Endothelial cell of umbilical vein (primary cell): Measurements from ENCODE around the gene FRRS1L. TPM values are rescaled to one million over a fixed set of nuclear protein-coding genes. Genes with fewer than 3 reads are reported as not detected.

Experiments used
- BruUV-seq: library from RNA; stranded (reverse); fragments of 400-500 nt; replicated peaks from 2 replicates; lab custom pipeline; 2021; lab: Mats Ljungman, UMichigan
- CTCF ChIA-PET: fragments of 300-600, 350-600 bp; sonication (Branson Sonifier 250); formaldehyde crosslinking; loops from one replicate; lab custom pipeline; 2021; ENCODE audit warnings: antibody characterized with exemption, inconsistent platforms; lab: Charles Lee
- POLR2A ChIA-PET: fragments of 300-600, 350-600 bp; sonication (Branson Sonifier 250); formaldehyde crosslinking; loops from one replicate; lab custom pipeline; 2021; ENCODE audit warnings: antibody characterized with exemption, inconsistent platforms; lab: Charles Lee
- DNase-seq: peaks from one replicate; pipeline ENCODE4 v3.0.0-alpha.2; 2011; ENCODE audit warnings: low read depth, low spot score
- FAIRE-seq: peaks from 2 replicates; lab custom pipeline; 2011; peaks lifted over from hg19 to GRCh38; lab: Jason Lieb, UNC
- H2AFZ ChIP-seq: 2 replicates; pipeline ENCODE4 v1.6.0; 2012; ENCODE audit warnings: low read depth, low read length, control low read depth, inconsistent platforms
- H3K27ac ChIP-seq: 2 replicates; pipeline ENCODE4 v1.5.1; 2011; ENCODE audit warnings: low read depth, mild to moderate bottlenecking, control low read depth, low read length, moderate library complexity; ENCODE audit not compliant: insufficient read depth
- H3K27me3 ChIP-seq, 2 experiments: 2 replicates each; pipeline versions ENCODE4 v1.6.0 to v1.6.1; 2011; ENCODE audit warnings: low read length in 2 of 2, mixed read lengths in 1 of 2; ENCODE audit not compliant: control insufficient read depth in 2 of 2, insufficient read depth in 2 of 2
- H3K36me3 ChIP-seq, 2 experiments: 2 replicates in 1 of 2; 3 replicates in 1 of 2; pipeline ENCODE4 v1.5.1; 2011; ENCODE audit warnings: low read length in 2 of 2, mild to moderate bottlenecking in 1 of 2, moderate library complexity in 1 of 2; ENCODE audit not compliant: control insufficient read depth in 2 of 2, insufficient read depth in 2 of 2; ENCODE audit errors: extremely low read depth in 1 of 2
- H3K4me1 ChIP-seq: 3 replicates; pipeline ENCODE4 v1.5.1; 2011; ENCODE audit warnings: mild to moderate bottlenecking, low read length; ENCODE audit not compliant: control insufficient read depth, insufficient read depth; ENCODE audit errors: extremely low read depth
- H3K4me2 ChIP-seq: 2 replicates; pipeline ENCODE4 v1.6.1; 2011; ENCODE audit warnings: low read length, control low read depth, mixed read lengths; ENCODE audit not compliant: insufficient read depth
- H3K4me3 ChIP-seq, 3 experiments: fragments of 200-600 bp in 1 of 3; sonication (generic), shearing (Covaris generic) in 1 of 3; replicated peaks in 1 of 3; 2 replicates each; pipeline ENCODE4 v1.5.1; 2011 to 2016; ENCODE audit warnings: control low read depth in 3 of 3, low read length in 3 of 3, mild to moderate bottlenecking in 2 of 3, inconsistent platforms in 1 of 3, low read depth in 1 of 3, moderate library complexity in 1 of 3; ENCODE audit not compliant: insufficient read depth in 1 of 3
- H3K79me2 ChIP-seq: 2 replicates; pipeline ENCODE4 v1.6.0; 2012; ENCODE audit warnings: low read length, inconsistent platforms; ENCODE audit not compliant: control insufficient read depth, insufficient read depth
- H3K9ac ChIP-seq: replicated peaks from 2 replicates; pipeline ENCODE3; 2011; ENCODE audit warnings: low read length, control low read depth; ENCODE audit not compliant: insufficient read depth; ENCODE audit errors: extremely low read depth
- H3K9me1 ChIP-seq: replicated peaks from 3 replicates; pipeline ENCODE4 v1.6.0; 2011; ENCODE audit warnings: mild to moderate bottlenecking, low read length; ENCODE audit not compliant: control insufficient read depth, insufficient read depth; ENCODE audit errors: extremely low read depth
- H3K9me3 ChIP-seq: replicated peaks from 2 replicates; pipeline ENCODE4 v1.5.1; 2012; ENCODE audit warnings: low read length, inconsistent platforms; ENCODE audit not compliant: control insufficient read depth, insufficient read depth
- H4K20me1 ChIP-seq: replicated peaks from 2 replicates; pipeline ENCODE3; 2011; ENCODE audit warnings: mild to moderate bottlenecking, low read length; ENCODE audit not compliant: control insufficient read depth, insufficient read depth; ENCODE audit errors: extremely low read depth
- EZH2 ChIP-seq: IDR thresholded peaks from 2 replicates; pipeline ENCODE4 v1.6.1; 2012; ENCODE audit warnings: borderline replicate concordance, low read depth, mild to moderate bottlenecking, moderate library complexity, low read length, inconsistent platforms; ENCODE audit not compliant: severe bottlenecking
- FOS ChIP-seq: IDR thresholded peaks from 2 replicates; pipeline ENCODE4 v1.6.1; 2011; ENCODE audit warnings: mild to moderate bottlenecking, low read length, moderate library complexity, borderline replicate concordance; ENCODE audit not compliant: insufficient read depth
- GATA2 ChIP-seq: IDR thresholded peaks from 2 replicates; pipeline ENCODE4 v1.7.0; 2011; ENCODE audit warnings: low read depth, mild to moderate bottlenecking, moderate library complexity, mixed read lengths, low read length; ENCODE audit not compliant: insufficient read length, insufficient read depth
- JUN ChIP-seq: IDR thresholded peaks from 2 replicates; pipeline ENCODE4 v1.6.1; 2011; ENCODE audit warnings: borderline replicate concordance, low read depth; ENCODE audit not compliant: insufficient read length, insufficient read depth
- MYC ChIP-seq: IDR thresholded peaks from one replicate; pipeline ENCODE4 v1.6.1; 2011; ENCODE audit warnings: mild to moderate bottlenecking, low read depth, low read length
- POLR2A ChIP-seq: IDR thresholded peaks from 2 replicates; pipeline ENCODE4 v1.6.1; 2012; ENCODE audit warnings: low read depth, mild to moderate bottlenecking, control low read depth, low read length
- POLR2AphosphoS5 ChIP-seq: IDR thresholded peaks from 2 replicates; pipeline ENCODE4 v1.6.1; 2012; ENCODE audit warnings: low read depth, mild to moderate bottlenecking, control low read depth, low read length, moderate library complexity; ENCODE audit not compliant: insufficient read depth
- dilution Hi-C: fragments of 300-500 bp; cut with MboI; formaldehyde crosslinking; loops from one replicate; pipeline ENCODE4 v1.15.0; 2019; ENCODE audit warnings: low sequenced_read_pairs; ENCODE audit not compliant: extremely low pct_ligation_motif_present
- intact Hi-C: fragments of 100-400 bp; cut with micrococcal nuclease; formaldehyde crosslinking; loops from one replicate; pipeline ENCODE4 v1.10.0; 2022
- polyA plus RNA-seq, 4 experiments: library from polyadenylated mRNA; depleted of rRNA in 3 of 4; stranded (reverse) in 3 of 4; unstranded in 1 of 4; fragments of >200 nt; gene quantifications; 2 replicates each; pipeline versions ENCODE4 v1.2.1 to v1.2.3, GENCODE V29; 2011 to 2012; ENCODE audit warnings: missing spikeins in 1 of 4
- total RNA-seq: library from RNA; stranded (reverse); gene quantifications from 2 replicates; pipeline ENCODE4 v1.2.3, GENCODE V29; 2021
- TF ChIP-seq, protein P1 (sequence below): IDR thresholded peaks from 2 replicates; pipeline ENCODE4 v1.6.1; 2011; ENCODE audit not compliant: insufficient read depth, insufficient read length
- TF ChIP-seq, protein P2 (sequence below), 2 donors: IDR thresholded peaks; 1 replicate in 1 of 2; 2 replicates in 1 of 2; pipeline ENCODE4 v1.5.1; 2011; ENCODE audit warnings: low read length in 2 of 2, mild to moderate bottlenecking in 2 of 2, moderate library complexity in 2 of 2, control low read depth in 1 of 2, inconsistent platforms in 1 of 2, low read depth in 1 of 2; ENCODE audit not compliant: insufficient read depth in 1 of 2; ENCODE audit errors: extremely low read depth in 1 of 2

FRRS1L gene
- total and polyA plus RNA-seq, 2 donors (not counting 3 experiments of a cell fraction or from before 2014, with no cell fraction given): not detected

DNA sequence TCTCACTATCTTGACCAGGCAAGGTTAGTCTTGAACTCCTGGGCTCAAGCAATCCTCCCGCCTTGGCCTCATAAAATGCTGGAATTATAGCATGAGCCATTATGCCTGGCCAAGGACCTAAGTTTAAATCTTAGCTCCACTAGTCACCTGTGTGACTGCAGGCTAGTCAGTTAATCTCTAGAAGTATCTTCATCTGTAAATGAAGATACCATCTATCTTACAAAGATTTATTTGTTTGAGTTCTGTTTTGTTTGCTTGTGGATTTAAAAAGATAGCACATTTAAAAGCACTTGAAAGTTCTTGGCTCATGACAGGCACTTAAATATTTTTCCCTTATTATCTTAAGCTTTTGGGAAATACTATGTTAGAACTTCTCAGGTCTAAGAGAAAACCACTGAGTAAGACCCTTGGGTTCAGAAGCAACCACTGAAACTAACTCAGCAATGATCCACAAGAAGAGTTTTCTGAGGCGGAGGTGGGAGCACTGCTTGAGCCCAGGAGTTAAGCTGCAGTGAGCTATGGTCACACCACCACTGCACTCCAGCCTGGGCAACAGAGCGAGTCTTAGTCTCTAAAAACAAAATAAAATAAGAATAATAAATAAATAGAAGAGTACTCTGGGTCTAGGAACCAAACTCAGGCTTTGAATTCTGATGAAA, 66.4 kb downstream of the FRRS1L start:
- Histone ChIP-seq H3K9ac (no peak overlapping the region), H3K36me3 (no peaks in the 10 kb centered on the region), H3K9me1 (no peaks in the 10 kb centered on the region), H2AFZ (no peak overlapping the region), H3K9me3 (no peaks in the 10 kb centered on the region), H3K79me2 (peaks cover 70% of the 10 kb centered on the region), H3K4me3 (no peak overlapping the region), H4K20me1 (no peaks in the 10 kb centered on the region), H3K4me1 (peaks cover 54% of the 10 kb centered on the region), H3K4me2 (peak overlapping the region; percentile 85), H3K27ac (peak overlapping the region; percentile 75), H3K27me3 (no peaks in the 10 kb centered on the region)
- dilution Hi-C loops: no loop called here
- no peak for FAIRE-seq
- no TSS peak for BruUV-seq
- DNase-seq: no peak
- CTCF ChIA-PET: interaction anchor here (1.0 to 1.9 kb wide), 3 partner anchors 14 to 20 kb away, joined by 3 to 6 read pairs (median 3); no protein-coding TSS in a partner anchor
- POLR2A ChIA-PET: no interaction called here
- intact Hi-C loops: loop anchor here (10.0 kb wide), 1 partner anchor 1816 kb away; the partner anchor contains the start of gene RAD23B
- TF ChIP-seq POLR2AphosphoS5 (no peak), GATA2 (no peak), MYC (no peak), JUN (no peak), POLR2A (no peak), EZH2 (no peak), FOS (no peak)
- TF ChIP-seq, protein P1, sequence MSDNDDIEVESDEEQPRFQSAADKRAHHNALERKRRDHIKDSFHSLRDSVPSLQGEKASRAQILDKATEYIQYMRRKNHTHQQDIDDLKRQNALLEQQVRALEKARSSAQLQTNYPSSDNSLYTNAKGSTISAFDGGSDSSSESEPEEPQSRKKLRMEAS: no peak
- TF ChIP-seq, protein P2, sequence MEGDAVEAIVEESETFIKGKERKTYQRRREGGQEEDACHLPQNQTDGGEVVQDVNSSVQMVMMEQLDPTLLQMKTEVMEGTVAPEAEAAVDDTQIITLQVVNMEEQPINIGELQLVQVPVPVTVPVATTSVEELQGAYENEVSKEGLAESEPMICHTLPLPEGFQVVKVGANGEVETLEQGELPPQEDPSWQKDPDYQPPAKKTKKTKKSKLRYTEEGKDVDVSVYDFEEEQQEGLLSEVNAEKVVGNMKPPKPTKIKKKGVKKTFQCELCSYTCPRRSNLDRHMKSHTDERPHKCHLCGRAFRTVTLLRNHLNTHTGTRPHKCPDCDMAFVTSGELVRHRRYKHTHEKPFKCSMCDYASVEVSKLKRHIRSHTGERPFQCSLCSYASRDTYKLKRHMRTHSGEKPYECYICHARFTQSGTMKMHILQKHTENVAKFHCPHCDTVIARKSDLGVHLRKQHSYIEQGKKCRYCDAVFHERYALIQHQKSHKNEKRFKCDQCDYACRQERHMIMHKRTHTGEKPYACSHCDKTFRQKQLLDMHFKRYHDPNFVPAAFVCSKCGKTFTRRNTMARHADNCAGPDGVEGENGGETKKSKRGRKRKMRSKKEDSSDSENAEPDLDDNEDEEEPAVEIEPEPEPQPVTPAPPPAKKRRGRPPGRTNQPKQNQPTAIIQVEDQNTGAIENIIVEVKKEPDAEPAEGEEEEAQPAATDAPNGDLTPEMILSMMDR (IDR thresholded peaks at IDR 0.05; ENCODE audit: extremely low read depth in 1 of 2, insufficient read depth in 1 of 2, low read depth in 1 of 2, low read length in 2 of 2): no peak
